ENCODE data around the gene CHST7.
"Not testable (repeated sequence)": the region's sequence is repeated elsewhere in the genome, so short reads cannot be mapped to it uniquely, and the experiment has no call there.

Gene CHST7

GRCh38 chrX:46573331-46573891 lies at the start of gene CHST7:
Gene CHST7 (plus strand): TSS chrX:46573765. CDS start chrX:46573932, 167 bp downstream.
- DNase-seq: peak; percentile 53

- DNase-seq: not testable (repeated sequence)
Observed at GRCh38 chrX:46528640-46529039, 44.9 kb upstream of the CHST7 start.

- DNase-seq: not testable (repeated sequence)
Observed at GRCh38 chrX:46529740-46530403, 43.7 kb upstream of the CHST7 start.

GRCh38 chrX:46530404-46530908 lies 43.1 kb upstream of the CHST7 start:
- not testable (repeated sequence) for DNase-seq

GRCh38 chrX:46531442-46531841 lies 42.1 kb upstream of the CHST7 start:
- DNase-seq: no peak

GRCh38 chrX:46543441-46543840 lies 30.1 kb upstream of the CHST7 start:
- no peak for DNase-seq

GRCh38 chrX:46544527-46544926 lies 29.0 kb upstream of the CHST7 start:
- not testable (repeated sequence) for DNase-seq

GRCh38 chrX:46545111-46546005 lies 28.2 kb upstream of the CHST7 start, which contains the start of gene ZNF674:
Gene ZNF674 (minus strand): TSS chrX:46545421. CDS start chrX:46542087, 3,334 bp downstream.
- peak; percentile 94 for DNase-seq

GRCh38 chrX:46547857-46548256 lies 25.7 kb upstream of the CHST7 start:
- no peak for DNase-seq

GRCh38 chrX:46549914-46550313 lies 23.7 kb upstream of the CHST7 start:
- no peak for DNase-seq

- no peak for DNase-seq
Observed at GRCh38 chrX:46551494-46552128, 22.0 kb upstream of the CHST7 start.

- no peak for DNase-seq
Observed at GRCh38 chrX:46553935-46554334, 19.6 kb upstream of the CHST7 start.

- peak; percentile 29 for DNase-seq
Observed at GRCh38 chrX:46554942-46555341, 18.6 kb upstream of the CHST7 start.

- no peak for DNase-seq
Observed at GRCh38 chrX:46559062-46559461, 14.5 kb upstream of the CHST7 start.

GRCh38 chrX:46561824-46562657 lies 11.5 kb upstream of the CHST7 start:
- DNase-seq: peak; percentile 39

GRCh38 chrX:46567388-46567787 lies 6.2 kb upstream of the CHST7 start:
- no peak for DNase-seq

- DNase-seq: no peak
Observed at GRCh38 chrX:46569621-46570020, 3.9 kb upstream of the CHST7 start.

- DNase-seq: no peak
Observed at GRCh38 chrX:46571423-46572339, 1.9 kb upstream of the CHST7 start.

- peak; percentile 69 for DNase-seq
Observed at GRCh38 chrX:46572340-46572936, 1.1 kb upstream of the CHST7 start.

Data from CD4-positive, alpha-beta T cell treated with Interleukin-4 for 4 hours (primary cell).